H1 (cell line): ENCODE results near the gene EPN2. TPM values are rescaled to one million over a fixed set of nuclear protein-coding genes. Genes with fewer than 3 reads are reported as not detected.

ENCODE experiments used
- CTCF ChIA-PET: fragments of 300-600 bp; sonication (Branson Sonifier 250); formaldehyde crosslinking; loops from one replicate; lab custom pipeline; 2021; ENCODE audit not compliant: partially characterized antibody; lab: Charles Lee
- POLR2A ChIA-PET: fragments of 300-600 bp; sonication (Branson Sonifier 250); formaldehyde crosslinking; loops from one replicate; lab custom pipeline; 2021; ENCODE audit warnings: inconsistent platforms; ENCODE audit not compliant: partially characterized antibody; lab: Charles Lee
- DNase-seq, 2 experiments: peaks; one replicate each; pipeline versions ENCODE4 v3.0.0 to v3.0.0-alpha.2; 2010 to 2022; ENCODE audit warnings: low spot score in 2 of 2, low read depth in 1 of 2, mixed read lengths in 1 of 2
- FAIRE-seq: peaks from 2 replicates; lab custom pipeline; 2011; peaks lifted over from hg19 to GRCh38; lab: Jason Lieb, UNC
- H2AFZ ChIP-seq: 2 replicates; pipeline ENCODE4 v1.8.1; 2012; ENCODE audit warnings: low read length, inconsistent platforms
- H2AK5ac ChIP-seq: 2 replicates; pipeline ENCODE4 v1.6.1; 2013; ENCODE audit warnings: low read depth, low read length
- H2BK120ac ChIP-seq: replicated peaks from 2 replicates; pipeline ENCODE3; 2013; ENCODE audit warnings: low read depth, low read length, inconsistent platforms
- H2BK12ac ChIP-seq: 2 replicates; pipeline ENCODE4 v1.6.1; 2013; ENCODE audit warnings: low read depth, low read length
- H2BK15ac ChIP-seq: 2 replicates; pipeline ENCODE4 v1.6.1; 2013; ENCODE audit warnings: low read length
- H2BK20ac ChIP-seq: 2 replicates; pipeline ENCODE4 v1.6.1; 2013; ENCODE audit warnings: low read length
- H2BK5ac ChIP-seq: 2 replicates; pipeline ENCODE4 v1.6.1; 2013; ENCODE audit warnings: low read depth, low read length
- H3K14ac ChIP-seq: 2 replicates; pipeline ENCODE4 v1.6.1; 2013; ENCODE audit warnings: inconsistent platforms; ENCODE audit not compliant: insufficient read length
- H3K18ac ChIP-seq: 2 replicates; pipeline ENCODE4 v1.6.1; 2013; ENCODE audit warnings: low read length; ENCODE audit errors: extremely low read depth
- H3K23ac ChIP-seq: 2 replicates; pipeline ENCODE4 v1.6.1; 2013; ENCODE audit warnings: inconsistent platforms; ENCODE audit not compliant: insufficient read length
- H3K23me2 ChIP-seq: 2 replicates; pipeline ENCODE4 v1.6.1; 2013; ENCODE audit warnings: low read depth, low read length
- H3K27ac ChIP-seq: 2 replicates; pipeline ENCODE4 v1.6.1; 2011; ENCODE audit warnings: low read depth, low read length, inconsistent platforms
- H3K27me3 ChIP-seq, 4 experiments: replicated peaks in 1 of 4; 1 replicate in 1 of 4; 2 replicates in 3 of 4; pipeline versions ENCODE4 v1.6.1 to v1.8.1; 2011 to 2013; ENCODE audit warnings: low read length in 3 of 4, mild to moderate bottlenecking in 3 of 4, inconsistent platforms in 2 of 4, mixed read lengths in 2 of 4, moderate library complexity in 1 of 4; ENCODE audit not compliant: control insufficient read depth in 3 of 4, insufficient read depth in 3 of 4; ENCODE audit errors: extremely low read depth in 1 of 4
- H3K36me3 ChIP-seq, 4 experiments: 2 replicates each; pipeline versions ENCODE4 v1.6.1 to v1.8.1; 2011 to 2013; ENCODE audit warnings: mild to moderate bottlenecking in 4 of 4, low read length in 3 of 4, moderate library complexity in 2 of 4, control low read depth in 1 of 4, inconsistent platforms in 1 of 4; ENCODE audit not compliant: insufficient read depth in 4 of 4, control insufficient read depth in 2 of 4
- H3K4ac ChIP-seq: replicated peaks from 2 replicates; pipeline ENCODE3; 2013; ENCODE audit warnings: low read length, low read depth, mixed read lengths, inconsistent platforms; ENCODE audit not compliant: insufficient read length
- H3K4me1 ChIP-seq, 4 experiments: replicated peaks in 1 of 4; 1 replicate in 1 of 4; 2 replicates in 3 of 4; pipeline versions ENCODE4 v1.6.1 to v1.8.1; 2011 to 2013; ENCODE audit warnings: low read length in 3 of 4, inconsistent platforms in 2 of 4, mixed read lengths in 1 of 4; ENCODE audit not compliant: insufficient read depth in 4 of 4, control insufficient read depth in 3 of 4
- H3K4me2 ChIP-seq, 2 experiments: 2 replicates each; pipeline versions ENCODE4 v1.6.1 to v1.8.1; 2011 to 2013; ENCODE audit warnings: low read depth in 2 of 2, low read length in 2 of 2, control low read depth in 1 of 2, inconsistent platforms in 1 of 2, mild to moderate bottlenecking in 1 of 2; ENCODE audit not compliant: insufficient read depth in 1 of 2
- H3K4me3 ChIP-seq, 4 experiments: fragments of 200-600, 300-600 bp in 1 of 4; sonication (generic), shearing (Covaris generic), sonication (Bioruptor Twin) in 1 of 4; 2 replicates each; pipeline versions ENCODE4 v1.5.1 to v1.8.1; 2011 to 2016; ENCODE audit warnings: low read length in 4 of 4, low read depth in 3 of 4, control low read depth in 2 of 4, inconsistent platforms in 2 of 4, mild to moderate bottlenecking in 2 of 4, mixed read lengths in 1 of 4, moderate library complexity in 1 of 4; ENCODE audit not compliant: insufficient read depth in 2 of 4; ENCODE audit errors: extremely low read depth in 1 of 4
- H3K56ac ChIP-seq: replicated peaks from 2 replicates; pipeline ENCODE3; 2013; ENCODE audit warnings: low read depth, mild to moderate bottlenecking, mixed read lengths, low read length, inconsistent platforms; ENCODE audit not compliant: insufficient read length
- H3K79me1 ChIP-seq: 2 replicates; pipeline ENCODE4 v1.6.1; 2013; ENCODE audit warnings: low read depth, low read length, control low read depth
- H3K79me2 ChIP-seq, 2 experiments: 2 replicates each; pipeline versions ENCODE4 v1.6.1 to v1.8.1; 2012 to 2013; ENCODE audit warnings: low read length in 2 of 2, mild to moderate bottlenecking in 2 of 2, inconsistent platforms in 1 of 2; ENCODE audit not compliant: insufficient read depth in 2 of 2, control insufficient read depth in 1 of 2
- H3K9ac ChIP-seq, 4 experiments: replicated peaks in 1 of 4; 1 replicate in 1 of 4; 2 replicates in 3 of 4; pipeline versions ENCODE4 v1.6.1 to v1.8.1; 2011 to 2013; ENCODE audit warnings: low read depth in 3 of 4, low read length in 3 of 4, control low read depth in 2 of 4, mild to moderate bottlenecking in 2 of 4, moderate library complexity in 2 of 4, inconsistent platforms in 1 of 4; ENCODE audit errors: extremely low read depth in 1 of 4
- H3K9me3 ChIP-seq, 2 experiments: 2 replicates each; pipeline versions ENCODE4 v1.6.1 to v1.8.1; 2012 to 2013; ENCODE audit warnings: mild to moderate bottlenecking in 2 of 2, moderate library complexity in 2 of 2, control low read depth in 1 of 2, inconsistent platforms in 1 of 2, low read depth in 1 of 2, low read length in 1 of 2, mixed read lengths in 1 of 2; ENCODE audit not compliant: insufficient read depth in 2 of 2
- H4K20me1 ChIP-seq, 2 experiments: replicated peaks in 1 of 2; 2 replicates each; pipeline versions ENCODE3 to v1.8.1; 2011 to 2013; ENCODE audit warnings: inconsistent platforms in 2 of 2, low read length in 2 of 2, mild to moderate bottlenecking in 1 of 2; ENCODE audit not compliant: insufficient read depth in 2 of 2, control insufficient read depth in 1 of 2
- H4K5ac ChIP-seq: 2 replicates; pipeline ENCODE4 v1.6.1; 2013; ENCODE audit warnings: low read length, low read depth, mixed read lengths, inconsistent platforms; ENCODE audit not compliant: insufficient read length
- H4K8ac ChIP-seq: 2 replicates; pipeline ENCODE4 v1.8.0; 2013; ENCODE audit warnings: mild to moderate bottlenecking, moderate library complexity, low read length, inconsistent platforms; ENCODE audit not compliant: insufficient read depth; ENCODE audit errors: extremely low read depth
- H4K91ac ChIP-seq: replicated peaks from 2 replicates; pipeline ENCODE3; 2013; ENCODE audit warnings: low read length, mixed read lengths, inconsistent platforms; ENCODE audit not compliant: insufficient read length
- MAX ChIP-seq: IDR thresholded peaks from 2 replicates; pipeline ENCODE4 v1.6.1; 2012; ENCODE audit warnings: inconsistent platforms
- POLR2AphosphoS5 ChIP-seq: IDR thresholded peaks from 2 replicates; pipeline ENCODE4 v1.6.1; 2011; ENCODE audit warnings: low read depth, low read length
- RAD21 ChIP-seq, 2 experiments: IDR thresholded peaks in 1 of 2; conservative IDR thresholded peaks in 1 of 2; 2 replicates each; pipeline ENCODE4 v1.6.1; 2011; ENCODE audit warnings: low read depth in 2 of 2, low read length in 2 of 2, improper control_type of control experiment in 1 of 2, inconsistent platforms in 1 of 2, mild to moderate bottlenecking in 1 of 2, moderate library complexity in 1 of 2
- USF2 ChIP-seq: IDR thresholded peaks from 2 replicates; pipeline ENCODE4 v1.6.1; 2011; ENCODE audit warnings: low read length, improper control_type of control experiment
- WGBS, 2 experiments: shearing (Covaris generic) in 1 of 2; methylation state at CpG; one replicate each; pipeline versions ENCODE4 v1.1.6 to v1.1.7; 2013 to 2015; ENCODE audit warnings: low lambda C conversion rate in 2 of 2, mixed read lengths in 2 of 2, inconsistent platforms in 1 of 2, low coverage in 1 of 2, missing lambda C conversion rate in 1 of 2; ENCODE audit not compliant: insufficient replicate concordance in 2 of 2, insufficient coverage in 1 of 2, insufficient read length in 1 of 2; ENCODE audit errors: extremely low coverage in 1 of 2, missing lambda C conversion rate in 1 of 2; 5-methylcytosine and 5-hydroxymethylcytosine counted together
- polyA plus RNA-seq, 7 experiments: library from polyadenylated mRNA; depleted of rRNA in 3 of 7; stranded (reverse) in 5 of 7; unstranded in 2 of 7; fragments of >200 nt in 5 of 7; fragments of 200-250 nt in 2 of 7; gene quantifications; 1 replicate in 5 of 7; 2 replicates in 1 of 7; 4 replicates in 1 of 7; pipeline versions ENCODE4 v1.2.1 to v1.2.3, GENCODE V29; 2011 to 2013; ENCODE audit warnings: missing spikeins in 2 of 7, mixed read lengths in 2 of 7
- total RNA-seq: library from RNA; stranded (reverse); fragmentation: NEBNext Ultra II Directional; extraction: Animal tissue kit (Norgen Biotek cat#: 25700); gene quantifications from 2 replicates; pipeline ENCODE4 v1.2.1, GENCODE V29; 2021
- TF ChIP-seq, protein P1 (sequence below), 3 experiments: IDR thresholded peaks; 1 replicate in 2 of 3; 2 replicates in 1 of 3; pipeline versions ENCODE4 v1.5.1 to v1.6.1; 2011; ENCODE audit warnings: low read length in 3 of 3, mild to moderate bottlenecking in 3 of 3, inconsistent platforms in 2 of 3, low read depth in 1 of 3, moderate library complexity in 1 of 3; ENCODE audit not compliant: insufficient read depth in 1 of 3; ENCODE audit errors: control extremely low read depth in 1 of 3

The EPN2 gene
- total and polyA plus RNA-seq, 2 of the 8 experiments (the other 6 are each of a cell fraction or from before 2014, with no cell fraction given): 28.7 to 55.8 TPM

DNA sequence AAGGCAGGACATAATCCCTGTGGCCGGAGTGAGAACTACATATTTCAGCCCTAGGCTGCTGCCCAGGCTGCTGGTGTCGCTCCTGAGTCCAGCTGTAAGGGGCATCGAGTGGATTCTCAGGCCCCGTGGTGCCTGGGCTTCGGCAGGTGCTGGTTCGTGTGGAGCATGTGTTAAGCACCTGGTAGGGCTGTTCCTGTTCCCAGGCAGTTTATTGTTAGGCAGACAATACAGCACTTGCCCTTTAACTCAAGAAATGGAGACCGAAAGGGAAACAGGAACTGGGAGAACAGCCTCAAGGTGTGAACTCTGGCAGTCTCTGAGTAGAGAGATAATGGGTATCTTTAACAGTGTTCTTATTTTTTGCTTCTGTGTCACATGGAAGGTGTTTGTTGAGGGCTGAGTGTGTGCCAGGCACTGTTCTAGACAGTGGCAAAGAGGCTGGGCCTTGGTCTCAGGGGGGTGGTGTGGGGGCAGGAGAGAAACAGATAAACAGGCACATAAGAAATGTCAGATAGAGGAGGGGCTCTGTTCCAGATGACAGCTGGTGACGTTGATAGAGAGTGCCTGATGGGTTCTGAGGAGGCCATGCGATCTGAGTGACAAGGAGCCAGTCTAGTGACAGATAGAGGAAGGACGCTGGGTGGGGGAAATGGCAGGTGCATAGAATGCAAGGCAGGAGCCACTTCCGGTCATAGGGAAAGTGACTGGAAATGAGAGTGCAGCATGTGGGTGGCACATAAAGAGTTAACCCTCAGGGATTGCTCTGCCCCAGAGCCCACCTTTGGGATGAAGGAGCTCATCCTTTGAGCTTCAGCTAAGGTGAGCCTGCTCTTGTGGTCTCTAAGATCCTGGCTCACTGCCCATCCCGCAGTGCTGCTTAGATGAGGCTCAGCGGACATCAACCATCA lies 33.8 kb downstream of the EPN2 start:
- ChIA-PET POLR2A (interaction anchor here (1.1 to 1.4 kb wide), 2 partner anchors 8 to 11 kb away, joined by 3 to 8 read pairs; no protein-coding TSS in a partner anchor), CTCF (interaction anchor here (0.6 to 3.5 kb wide), 12 partner anchors 9 to 62 kb away, joined by 3 to 22 read pairs (median 3); no protein-coding TSS in a partner anchor)
- H3K36me3 ChIP-seq: 0 out of 8 replicates have a peak, but pooled peaks cover 0 to 4% (median 0%) of the 10 kb centered on the region in 4 experiments
- H2BK15ac ChIP-seq: no peak overlapping the region
- H2BK20ac ChIP-seq: no peak overlapping the region; the same call in 1 of the 2 replicates
- no peak overlapping the region for H4K91ac ChIP-seq
- no peak overlapping the region for H2BK12ac ChIP-seq
- no peaks in the 10 kb centered on the region for H3K4me1 ChIP-seq
- no peak overlapping the region for H2BK5ac ChIP-seq
- H3K4ac ChIP-seq: no peak overlapping the region
- H3K27ac ChIP-seq: no peak overlapping the region
- TF ChIP-seq, protein P1, sequence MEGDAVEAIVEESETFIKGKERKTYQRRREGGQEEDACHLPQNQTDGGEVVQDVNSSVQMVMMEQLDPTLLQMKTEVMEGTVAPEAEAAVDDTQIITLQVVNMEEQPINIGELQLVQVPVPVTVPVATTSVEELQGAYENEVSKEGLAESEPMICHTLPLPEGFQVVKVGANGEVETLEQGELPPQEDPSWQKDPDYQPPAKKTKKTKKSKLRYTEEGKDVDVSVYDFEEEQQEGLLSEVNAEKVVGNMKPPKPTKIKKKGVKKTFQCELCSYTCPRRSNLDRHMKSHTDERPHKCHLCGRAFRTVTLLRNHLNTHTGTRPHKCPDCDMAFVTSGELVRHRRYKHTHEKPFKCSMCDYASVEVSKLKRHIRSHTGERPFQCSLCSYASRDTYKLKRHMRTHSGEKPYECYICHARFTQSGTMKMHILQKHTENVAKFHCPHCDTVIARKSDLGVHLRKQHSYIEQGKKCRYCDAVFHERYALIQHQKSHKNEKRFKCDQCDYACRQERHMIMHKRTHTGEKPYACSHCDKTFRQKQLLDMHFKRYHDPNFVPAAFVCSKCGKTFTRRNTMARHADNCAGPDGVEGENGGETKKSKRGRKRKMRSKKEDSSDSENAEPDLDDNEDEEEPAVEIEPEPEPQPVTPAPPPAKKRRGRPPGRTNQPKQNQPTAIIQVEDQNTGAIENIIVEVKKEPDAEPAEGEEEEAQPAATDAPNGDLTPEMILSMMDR (IDR thresholded peaks at IDR 0.05; ENCODE audit: control extremely low read depth in 1 of 3, insufficient read depth in 1 of 3, low read depth in 1 of 3, low read length in 3 of 3): peak; percentile 22 to 46 (median 27); a peak in 3 of 4 replicates
- TF ChIP-seq MAX (peak; percentile 66), POLR2AphosphoS5 (no peak), USF2 (no peak), RAD21 (IDR thresholded peaks at IDR 0.05 in 1 of 2, conservative IDR thresholded peaks at IDR 0.05 in 1 of 2; ENCODE audit: low read depth in 2 of 2, low read length in 2 of 2) (peak in 1 of 2 experiments; percentile 15; a peak in 1 of 4 replicates)
- no peak overlapping the region for H3K14ac ChIP-seq
- H3K9ac ChIP-seq: no peak overlapping the region
- H3K4me3 ChIP-seq: no peak overlapping the region
- peaks cover 16 to 19% of the 10 kb centered on the region in 2 experiments for H4K20me1 ChIP-seq
- no peak overlapping the region for H3K56ac ChIP-seq
- no peaks in the 10 kb centered on the region for H3K23me2 ChIP-seq
- 90% methylated on average over 13 of the region's 13 CpGs; no CpG with 5 or more reads in 1 of the 2 experiments for WGBS, 2 experiments
- H3K23ac ChIP-seq: no peak overlapping the region
- H3K79me1 ChIP-seq: peaks cover 18% of the 10 kb centered on the region
- no peaks in the 10 kb centered on the region for H3K9me3 ChIP-seq
- no peak overlapping the region for H3K18ac ChIP-seq
- peak overlapping the region; percentile 41; the same call in 1 of the 2 replicates for H4K8ac ChIP-seq
- no peak overlapping the region for H3K4me2 ChIP-seq
- no peak overlapping the region for H2BK120ac ChIP-seq
- no peaks in the 10 kb centered on the region for H3K27me3 ChIP-seq
- no peak overlapping the region for H2AK5ac ChIP-seq
- no peak overlapping the region for H2AFZ ChIP-seq
- FAIRE-seq: no peak
- H3K79me2 ChIP-seq: peaks cover 4 to 51% of the 10 kb centered on the region in 2 experiments; a peak in 3 of 4 replicates
- no peak for DNase-seq
- no peak overlapping the region for H4K5ac ChIP-seq
